ENCODE measurements around the gene INTS1. TPM values are rescaled to one million over a fixed set of nuclear protein-coding genes. Genes with fewer than 3 reads are reported as not detected.

INTS1 gene
- total RNA-seq, 2 donors from 2014 or later = 29.0 to 47.0 TPM

GRCh38 chr7:1425292-1426136 is 78.7 kb downstream of the INTS1 start:
- H3K36me3 ChIP-seq = no peaks in the 10 kb centered on the region
- no peak for TF ChIP-seq CTCF (IDR thresholded peaks at IDR 0.05)

DNA sequence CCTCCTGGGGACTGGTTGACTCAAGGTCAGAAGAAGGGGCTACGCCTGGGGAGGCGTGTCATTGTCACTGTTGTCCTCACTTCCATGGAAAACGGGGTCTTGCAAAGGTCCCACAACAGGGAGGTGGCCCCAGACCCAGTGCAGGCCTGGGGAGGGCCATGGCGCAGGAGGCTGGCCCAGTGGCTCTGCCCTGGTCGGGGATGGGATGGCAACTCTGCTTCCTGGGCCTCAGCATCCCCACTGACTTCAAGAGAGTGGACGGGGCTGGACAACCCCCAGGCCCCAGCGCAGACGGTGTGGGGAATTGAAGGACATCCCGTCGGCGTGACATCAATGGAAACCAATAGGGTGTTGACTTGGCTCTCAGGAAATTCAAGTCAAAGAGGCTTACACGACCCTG is 80.1 kb downstream of the INTS1 start:
- H3K27ac ChIP-seq = no peak overlapping the region
- no peaks in the 10 kb centered on the region for H3K36me3 ChIP-seq
- no peak for TF ChIP-seq CTCF (IDR thresholded peaks at IDR 0.05)
- H3K4me3 ChIP-seq = no peak overlapping the region
- H3K9me3 ChIP-seq = no peaks in the 10 kb centered on the region
- no peak for DNase-seq (ENCODE audit: low spot score)
- H3K4me1 ChIP-seq = no peaks in the 10 kb centered on the region
- H3K27me3 ChIP-seq = no peaks in the 10 kb centered on the region

More at GRCh38 chr7:1425292-1426136, 78.7 kb downstream of the INTS1 start:
- Histone ChIP-seq H3K4me3 (no peak overlapping the region), H3K9me3 (no peaks in the 10 kb centered on the region), H3K27me3 (no peaks in the 10 kb centered on the region), H3K4me1 (no peaks in the 10 kb centered on the region), H3K27ac (no peak overlapping the region)
- DNase-seq (ENCODE audit: low spot score) = no peak

DNA sequence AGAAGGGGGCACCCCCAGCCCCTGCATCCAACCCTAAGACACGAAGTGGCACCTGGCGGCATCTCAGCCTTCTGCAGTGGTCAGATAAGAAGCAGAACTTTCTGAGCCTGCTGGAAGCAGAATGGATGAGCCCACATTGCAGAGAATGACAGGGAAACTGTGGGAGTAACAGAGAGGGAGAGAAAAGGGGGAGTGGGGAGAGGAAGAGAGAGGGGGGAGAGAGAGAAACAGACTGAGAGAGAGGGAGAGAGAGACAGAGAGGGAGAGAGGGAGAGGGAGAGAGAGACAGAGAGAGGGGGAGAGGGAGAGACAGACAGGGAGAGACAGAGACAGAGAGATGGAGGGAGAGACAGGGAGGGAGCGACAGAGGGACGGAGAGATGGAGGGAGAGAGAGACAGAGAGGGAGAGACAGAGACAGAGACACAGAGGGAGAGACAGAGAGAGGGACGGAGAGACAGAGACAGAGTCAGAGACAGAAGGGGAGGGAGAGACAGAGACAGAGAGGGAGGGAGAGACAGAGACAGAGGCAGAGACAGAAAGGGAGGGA is 80.9 kb downstream of the INTS1 start:
- H3K9me3 ChIP-seq = no peaks in the 10 kb centered on the region
- H3K27ac ChIP-seq = no peak overlapping the region
- no peak for DNase-seq (ENCODE audit: low spot score)
- H3K4me3 ChIP-seq = no peak overlapping the region
- H3K36me3 ChIP-seq = no peaks in the 10 kb centered on the region
- no peaks in the 10 kb centered on the region for H3K4me1 ChIP-seq
- no peaks in the 10 kb centered on the region for H3K27me3 ChIP-seq
- TF ChIP-seq CTCF (IDR thresholded peaks at IDR 0.05) = no peak

DNA sequence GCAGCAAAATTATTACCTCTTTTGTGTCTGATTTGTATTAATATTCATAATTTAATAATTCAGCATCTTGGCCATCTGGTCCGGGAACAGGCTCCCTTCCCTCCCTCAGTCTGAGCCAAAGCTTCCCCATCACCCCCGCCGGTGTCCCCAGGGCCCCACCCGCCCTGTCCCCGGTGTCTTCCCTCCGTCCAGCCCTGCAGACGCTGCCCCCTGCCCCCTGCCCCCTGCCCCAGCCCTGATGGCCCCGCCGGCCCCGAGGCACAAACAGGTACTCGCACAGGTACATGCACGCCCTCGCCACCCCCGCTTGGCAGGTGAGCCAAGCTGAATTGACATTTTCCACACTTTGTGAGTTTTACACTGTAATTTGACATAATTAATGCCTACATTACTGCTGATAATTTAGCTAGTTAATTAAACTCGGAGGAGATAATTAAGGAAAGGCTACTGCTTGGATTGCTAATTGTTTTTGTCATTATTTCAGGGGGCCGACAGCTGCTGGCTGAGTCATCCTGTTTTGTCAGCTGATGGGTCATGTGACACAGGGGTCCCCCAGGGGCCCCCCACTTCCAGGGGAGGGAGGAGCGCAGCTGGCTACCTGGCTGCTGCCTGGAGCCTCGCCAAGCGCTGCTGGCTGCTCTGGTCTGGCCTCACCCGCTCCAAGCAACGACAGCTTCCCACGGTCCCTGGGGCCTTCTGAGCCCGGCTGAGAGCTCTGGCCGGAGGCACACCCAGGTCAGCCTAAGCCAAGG is 81.5 kb downstream of the INTS1 start:
- Histone ChIP-seq H3K27me3 (no peaks in the 10 kb centered on the region), H3K36me3 (no peaks in the 10 kb centered on the region), H3K4me1 (no peaks in the 10 kb centered on the region), H3K9me3 (no peaks in the 10 kb centered on the region), H3K27ac (no peak overlapping the region), H3K4me3 (no peak overlapping the region)
- TF ChIP-seq CTCF (IDR thresholded peaks at IDR 0.05) = no peak
- DNase-seq (ENCODE audit: low spot score) = no peak

GRCh38 chr7:1421946-1422345 is 82.2 kb downstream of the INTS1 start:
- no peaks in the 10 kb centered on the region for H3K9me3 ChIP-seq
- DNase-seq (ENCODE audit: low spot score) = no peak
- no peak overlapping the region for H3K4me3 ChIP-seq
- H3K27ac ChIP-seq = no peak overlapping the region
- no peaks in the 10 kb centered on the region for H3K4me1 ChIP-seq
- TF ChIP-seq CTCF (IDR thresholded peaks at IDR 0.05) = no peak
- no peaks in the 10 kb centered on the region for H3K36me3 ChIP-seq
- no peaks in the 10 kb centered on the region for H3K27me3 ChIP-seq
